Heart left ventricle (tissue), 13 donors: ENCODE results near the gene PHKB.

Experiments
- POLR2A ChIP-seq, 2 donors: fragments of 450-650 bp; IDR thresholded peaks; one replicate each; pipeline ENCODE4 v1.6.1; 2017; ENCODE audit warnings: antibody characterized with exemption in 2 of 2, mild to moderate bottlenecking in 2 of 2, moderate library complexity in 2 of 2
- TF ChIP-seq, protein P1 (sequence below), 12 donors: fragments of 200-600 bp; sonication (generic) in 4 of 12; IDR thresholded peaks; one replicate each; pipeline versions ENCODE4 v1.5.0 to v1.8.0; 2018 to 2022; ENCODE audit warnings: antibody characterized with exemption in 12 of 12, mild to moderate bottlenecking in 5 of 12
- donor health status: ischemic (EF 13 %, LVEDD 7.1; RV severe dilation, severe dysfunction).
- donor health status: DM: no; HTN: yes; CAD: no.
- donor health status: DM: no; HTN: no; CAD: no.
- donor health status: ischemic (EF 25% LVEDD 6.9; RV normal size, moderate dysfunction).
- donor health status: ischemic (EF 25% LVEDD 5.7; RV mildly dilated, moderate dysfunction).
- donor health status: ischemic (EF 35%, LVEDD 5.7; RV mildly dilated, moderate dysfunction).
- donor health status: nonischemic (EF 11% LVEDD 7.7; RV severe dilation, severe dysfunction).
- donor health status: DM: yes; HTN: yes; CAD: no.
- donor health status: PGD.
- donor health status: ischemic (EF 29% LVEDD 5.4; RV normal size, mild dysfunction).
- donor health status: nonischemic (EF 23%, LVEDD 6.1; RV moderate dilation, normal function).

DNA sequence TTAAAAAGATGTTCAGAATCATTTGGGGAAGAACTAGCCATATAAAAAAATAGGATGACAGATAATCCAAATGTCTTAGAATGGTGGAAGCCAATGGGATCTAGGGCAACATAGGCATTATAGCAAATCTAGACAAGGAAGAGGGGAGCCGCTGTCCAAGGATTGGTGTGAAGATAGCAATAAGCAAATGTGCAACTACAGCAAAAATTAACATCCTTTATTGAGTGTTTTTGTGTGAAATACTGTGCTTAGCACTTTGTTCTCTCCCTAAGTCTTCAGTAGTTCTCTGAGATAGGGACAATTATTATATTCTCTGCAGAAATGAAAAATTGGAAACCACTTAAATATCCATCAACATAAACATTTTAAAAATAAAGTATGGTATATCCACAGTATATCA lies 177.0 kb downstream of the PHKB start:
- TF ChIP-seq, protein P1, sequence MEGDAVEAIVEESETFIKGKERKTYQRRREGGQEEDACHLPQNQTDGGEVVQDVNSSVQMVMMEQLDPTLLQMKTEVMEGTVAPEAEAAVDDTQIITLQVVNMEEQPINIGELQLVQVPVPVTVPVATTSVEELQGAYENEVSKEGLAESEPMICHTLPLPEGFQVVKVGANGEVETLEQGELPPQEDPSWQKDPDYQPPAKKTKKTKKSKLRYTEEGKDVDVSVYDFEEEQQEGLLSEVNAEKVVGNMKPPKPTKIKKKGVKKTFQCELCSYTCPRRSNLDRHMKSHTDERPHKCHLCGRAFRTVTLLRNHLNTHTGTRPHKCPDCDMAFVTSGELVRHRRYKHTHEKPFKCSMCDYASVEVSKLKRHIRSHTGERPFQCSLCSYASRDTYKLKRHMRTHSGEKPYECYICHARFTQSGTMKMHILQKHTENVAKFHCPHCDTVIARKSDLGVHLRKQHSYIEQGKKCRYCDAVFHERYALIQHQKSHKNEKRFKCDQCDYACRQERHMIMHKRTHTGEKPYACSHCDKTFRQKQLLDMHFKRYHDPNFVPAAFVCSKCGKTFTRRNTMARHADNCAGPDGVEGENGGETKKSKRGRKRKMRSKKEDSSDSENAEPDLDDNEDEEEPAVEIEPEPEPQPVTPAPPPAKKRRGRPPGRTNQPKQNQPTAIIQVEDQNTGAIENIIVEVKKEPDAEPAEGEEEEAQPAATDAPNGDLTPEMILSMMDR (IDR thresholded peaks at IDR 0.05), result no peak
- TF ChIP-seq POLR2A (IDR thresholded peaks at IDR 0.05), result no peak
